K562 (cell line): Measurements from ENCODE around the gene KIF17. TPM values are rescaled to one million over a fixed set of nuclear protein-coding genes. Genes with fewer than 3 reads are reported as not detected.

Experiments used
- ATAC-seq: fragments of 200-7000 bp; cut with Tn5 transposase; 3 replicates; pipeline ENCODE4 v1.9.1; 2020; ENCODE audit warnings: moderate library complexity
- BruUV-seq: library from RNA; stranded (reverse); fragments of 400-500 nt; replicated peaks from 2 replicates; lab custom pipeline; 2021; lab: Mats Ljungman, UMichigan
- CTCF ChIA-PET: fragments of 300-600 bp; formaldehyde crosslinking; extraction: SDS; loops from one replicate; lab custom pipeline; 2021; ENCODE audit warnings: low intra/inter-chr PET ratio; lab: Yijun Ruan, JAX
- POLR2A ChIA-PET: fragments of 300-600, 350-650 bp; sonication (Branson Sonifier 250); formaldehyde crosslinking; extraction: SDS; loops from one replicate; lab custom pipeline; 2021; ENCODE audit warnings: antibody characterized with exemption, inconsistent platforms; lab: Yijun Ruan, JAX
- DNase-seq, 4 experiments: peaks; one replicate each; pipeline versions ENCODE4 v3.0.0 to v3.0.0-alpha.2; 2011 to 2018; ENCODE audit warnings: low spot score in 3 of 4, mixed read lengths in 3 of 4; ENCODE audit errors: extremely low read depth in 1 of 4
- FAIRE-seq: peaks from 2 replicates; lab custom pipeline; 2011; peaks lifted over from hg19 to GRCh38; lab: Jason Lieb, UNC
- H2AFZ ChIP-seq: 2 replicates; pipeline ENCODE4 v1.6.0; 2011; ENCODE audit warnings: low read depth, low read length, control low read depth, inconsistent platforms
- H3K27ac ChIP-seq: fragments of 200-600 bp; 3 replicates; pipeline ENCODE4 v1.8.0; 2011; ENCODE audit warnings: low read depth, mild to moderate bottlenecking, control low read depth, inconsistent platforms, low read length, moderate library complexity, mixed read lengths; ENCODE audit errors: extremely low read depth
- H3K27me3 ChIP-seq, 2 experiments: fragments of 300-600 bp in 1 of 2; 2 replicates in 1 of 2; 3 replicates in 1 of 2; pipeline versions ENCODE4 v1.6.0 to v1.8.0; 2011; ENCODE audit warnings: inconsistent platforms in 2 of 2, low read length in 2 of 2, mild to moderate bottlenecking in 1 of 2, mixed read lengths in 1 of 2, moderate library complexity in 1 of 2; ENCODE audit not compliant: control insufficient read depth in 2 of 2, insufficient read depth in 2 of 2
- H3K36me3 ChIP-seq: fragments of 300-600 bp; 3 replicates; pipeline ENCODE4 v1.8.0; 2011; ENCODE audit warnings: mild to moderate bottlenecking, low read length, inconsistent platforms; ENCODE audit not compliant: control insufficient read depth, insufficient read depth
- H3K4me1 ChIP-seq, 2 experiments: fragments of 200-600 bp in 1 of 2; replicated peaks in 1 of 2; 2 replicates in 1 of 2; 3 replicates in 1 of 2; pipeline versions ENCODE4 v1.5.1 to v1.8.0; 2011; ENCODE audit warnings: inconsistent platforms in 2 of 2, low read length in 2 of 2, mild to moderate bottlenecking in 1 of 2, mixed read lengths in 1 of 2, moderate library complexity in 1 of 2; ENCODE audit not compliant: control insufficient read depth in 2 of 2, insufficient read depth in 2 of 2
- H3K4me2 ChIP-seq: 2 replicates; pipeline ENCODE4 v1.6.1; 2011; ENCODE audit warnings: low read length, control low read depth, inconsistent platforms, mixed read lengths; ENCODE audit not compliant: insufficient read depth
- H3K4me3 ChIP-seq: fragments of 200-600 bp; sonication (generic), shearing (Covaris generic); 2 replicates; pipeline ENCODE4 v1.5.1; 2016; ENCODE audit warnings: control low read depth, inconsistent platforms
- H3K79me2 ChIP-seq: fragments of 200-600 bp; 3 replicates; pipeline ENCODE4 v1.8.0; 2011; ENCODE audit warnings: low read length, inconsistent platforms; ENCODE audit not compliant: control insufficient read depth, insufficient read depth
- H3K9ac ChIP-seq, 2 experiments: 2 replicates each; pipeline versions ENCODE4 v1.6.0 to v1.6.1; 2011; ENCODE audit warnings: low read depth in 2 of 2, low read length in 2 of 2, control low read depth in 1 of 2, inconsistent platforms in 1 of 2, mild to moderate bottlenecking in 1 of 2, mixed read lengths in 1 of 2; ENCODE audit not compliant: insufficient read depth in 1 of 2
- H3K9me1 ChIP-seq: one replicate; pipeline ENCODE4 v1.6.0; 2011; ENCODE audit warnings: inconsistent platforms, mild to moderate bottlenecking, low read length, moderate library complexity; ENCODE audit not compliant: control insufficient read depth, insufficient read depth
- H3K9me3 ChIP-seq: replicated peaks from 2 replicates; pipeline ENCODE4 v1.5.1; 2011; ENCODE audit warnings: low read depth, low read length, inconsistent platforms; ENCODE audit not compliant: control insufficient read depth, insufficient read depth
- H4K20me1 ChIP-seq: replicated peaks from 2 replicates; pipeline ENCODE4 v1.6.1; 2011; ENCODE audit warnings: low read length, inconsistent platforms, mixed read lengths; ENCODE audit not compliant: control insufficient read depth, insufficient read depth
- CBX8 ChIP-seq: fragments of 200-600 bp; sonication (generic); IDR thresholded peaks from 2 replicates; pipeline ENCODE4 v1.6.1; 2012; ENCODE audit warnings: borderline replicate concordance, mixed run types, low read depth, mild to moderate bottlenecking, moderate library complexity, mixed read lengths, low read length, control low read depth, inconsistent platforms; ENCODE audit not compliant: poor library complexity, severe bottlenecking; ENCODE audit errors: extremely low read depth
- FOXA3 ChIP-seq, 2 experiments: fragments of 450-650 bp in 1 of 2; sonication (generic) in 1 of 2; formaldehyde crosslinking; IDR thresholded peaks in 1 of 2; conservative IDR thresholded peaks in 1 of 2; 2 replicates each; pipeline versions ENCODE4 v1.4.0 to v1.8.0; 2020 to 2022; ENCODE audit warnings: mild to moderate bottlenecking in 2 of 2, missing genetic modification reagents in 1 of 2
- FOXK2 ChIP-seq, 2 experiments: fragments of 450-650 bp; IDR thresholded peaks in 1 of 2; conservative IDR thresholded peaks in 1 of 2; 2 replicates each; pipeline ENCODE4 v1.6.1; 2016; ENCODE audit warnings: low read depth in 2 of 2, mild to moderate bottlenecking in 1 of 2
- MTA2 ChIP-seq: fragments of 450-650 bp; IDR thresholded peaks from 2 replicates; pipeline ENCODE4 v1.6.1; 2016; ENCODE audit warnings: low read depth
- MYC ChIP-seq, 2 experiments: fragments of 250-450 bp in 1 of 2; sonication (Bioruptor Pico) in 1 of 2; IDR thresholded peaks; 2 replicates each; pipeline versions ENCODE4 v1.5.1 to v1.6.1; 2012 to 2021; ENCODE audit warnings: low read depth in 2 of 2, borderline replicate concordance in 1 of 2, improper control_type of control experiment in 1 of 2, low read length in 1 of 2, mild to moderate bottlenecking in 1 of 2, moderate library complexity in 1 of 2
- PHB2 ChIP-seq: fragments of 450-650 bp; IDR thresholded peaks from 2 replicates; pipeline ENCODE4 v1.6.1; 2017; ENCODE audit warnings: low read depth
- SMAD3 ChIP-seq: fragments of 450-650 bp; formaldehyde crosslinking; conservative IDR thresholded peaks from 2 replicates; pipeline ENCODE4 v1.4.0; 2020; ENCODE audit warnings: mild to moderate bottlenecking
- TAL1 ChIP-seq: fragments of 450-650 bp; IDR thresholded peaks from 2 replicates; pipeline ENCODE4 v1.6.1; 2016; ENCODE audit warnings: mild to moderate bottlenecking
- ZNF696 ChIP-seq: fragments of 250-450 bp; sonication (Bioruptor Pico); conservative IDR thresholded peaks from 2 replicates; pipeline ENCODE4 v1.4.0; 2020; ENCODE audit warnings: mild to moderate bottlenecking, moderate library complexity
- WGBS: fragments of 100-300 bp; shearing (Covaris generic); methylation state at CpG from one replicate; pipeline ENCODE4 v1.1.6; 2016; ENCODE audit warnings: low coverage, mixed read lengths; ENCODE audit not compliant: insufficient coverage; ENCODE audit errors: missing lambda C conversion rate; 5-methylcytosine and 5-hydroxymethylcytosine counted together
- in situ Hi-C: fragments of 300-500 bp; cut with MboI; formaldehyde crosslinking; loops from 4 replicates; pipeline ENCODE4 v1.15.0; 2018; ENCODE audit warnings: inconsistent platforms, mixed read lengths
- intact Hi-C: fragments of 100-400 bp; cut with micrococcal nuclease; formaldehyde crosslinking; loops from 2 replicates; pipeline ENCODE4 v1.14.2; 2022
- polyA plus RNA-seq, 8 experiments: library from polyadenylated mRNA; depleted of rRNA in 4 of 8; stranded (reverse) in 5 of 8; unstranded in 3 of 8; fragments of >200 nt; fragmentation: Nextera tagmentation in 2 of 8; fragmentation: Illumina TruSeq in 1 of 8; extraction: Ambion mirVana in 2 of 8; extraction: Trizol in 1 of 8; gene quantifications; 2 replicates each; pipeline versions ENCODE4 v1.2.1 to v1.2.3, GENCODE V29; 2011 to 2014; ENCODE audit warnings: inconsistent platforms in 1 of 8, missing spikeins in 1 of 8
- total RNA-seq, 7 experiments: library from RNA; depleted of rRNA in 6 of 7; stranded (reverse); fragments of >200 nt in 6 of 7; fragmentation: Illumina TruSeq in 2 of 7; extraction: Trizol in 2 of 7; gene quantifications; 2 replicates each; pipeline versions ENCODE4 v1.2.1 to v1.2.3, GENCODE V29; 2011 to 2021; ENCODE audit warnings: low replicate concordance in 1 of 7
- TF ChIP-seq, protein P1 (sequence below): fragments of 250-450 bp; sonication (Bioruptor Pico); IDR thresholded peaks from 2 replicates; pipeline ENCODE4 v1.4.0; 2020

The KIF17 gene
- total and polyA plus RNA-seq, 9 of the 15 experiments (the other 6 are each of a cell fraction or from before 2014, with no cell fraction given) = 0.04 to 0.47 (median 0.18) TPM; not detected in 5

GRCh38 chr1:20719871-20720620 lies 2.2 kb upstream of the KIF17 start (continued):
- TF ChIP-seq TAL1 = no peak

GRCh38 chr1:20719261-20719660 lies 1.5 kb upstream of the KIF17 start:
- POLR2A ChIA-PET = interaction anchor here (0.7 to 2.1 kb wide), 3 partner anchors 9 to 341 kb away, joined by 3 to 9 read pairs (median 3); no protein-coding TSS in a partner anchor
- Histone ChIP-seq H3K36me3 (no peaks in the 10 kb centered on the region), H3K4me1 (peaks cover 0 to 55% of the 10 kb centered on the region in 2 experiments; a peak in 2 of 5 replicates), H3K4me2 (no peak overlapping the region), H3K9me3 (no peaks in the 10 kb centered on the region)
- BruUV-seq = no TSS peak
- no peak for TF ChIP-seq PHB2
- TF ChIP-seq, protein P1, sequence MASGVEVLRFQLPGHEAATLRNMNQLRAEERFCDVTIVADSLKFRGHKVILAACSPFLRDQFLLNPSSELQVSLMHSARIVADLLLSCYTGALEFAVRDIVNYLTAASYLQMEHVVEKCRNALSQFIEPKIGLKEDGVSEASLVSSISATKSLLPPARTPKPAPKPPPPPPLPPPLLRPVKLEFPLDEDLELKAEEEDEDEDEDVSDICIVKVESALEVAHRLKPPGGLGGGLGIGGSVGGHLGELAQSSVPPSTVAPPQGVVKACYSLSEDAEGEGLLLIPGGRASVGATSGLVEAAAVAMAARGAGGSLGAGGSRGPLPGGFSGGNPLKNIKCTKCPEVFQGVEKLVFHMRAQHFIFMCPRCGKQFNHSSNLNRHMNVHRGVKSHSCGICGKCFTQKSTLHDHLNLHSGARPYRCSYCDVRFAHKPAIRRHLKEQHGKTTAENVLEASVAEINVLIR (CRISPR knock-in tag) = no peak
- TF ChIP-seq ZNF696 (CRISPR knock-in tag) = no peak
- no peak for TF ChIP-seq MTA2
- TF ChIP-seq CBX8 = peak; percentile 72
- no peak for TF ChIP-seq SMAD3 (CRISPR knock-in tag)
- no peak for TF ChIP-seq MYC (IDR thresholded peaks at IDR 0.05; ENCODE audit: low read depth, low read length)
- TF ChIP-seq MYC (CRISPR knock-in tag; IDR thresholded peaks at IDR 0.05; ENCODE audit: borderline replicate concordance, low read depth) = no peak
- no peak for TF ChIP-seq FOXK2 (conservative IDR thresholded peaks at IDR 0.05 in 1 of 2, IDR thresholded peaks at IDR 0.05 in 1 of 2; ENCODE audit: low read depth in 2 of 2)
- TF ChIP-seq FOXA3 (CRISPR knock-in tag; conservative IDR thresholded peaks at IDR 0.05 in 1 of 2, IDR thresholded peaks at IDR 0.05 in 1 of 2) = no peak
- TF ChIP-seq, all 486 proteins: peak for 1
- 28% methylated on average over 8 of the region's 8 CpGs for WGBS
- Histone ChIP-seq H3K79me2 (no peaks in the 10 kb centered on the region), H3K9ac (no peak overlapping the region), H3K9me1 (no peaks in the 10 kb centered on the region), H4K20me1 (peaks cover 17% of the 10 kb centered on the region; the same call in 1 of the 2 replicates), H3K27ac (no peak overlapping the region), H2AFZ (no peak overlapping the region), H3K27me3 (peaks cover 23 to 64% of the 10 kb centered on the region in 2 experiments; a peak in 4 of 5 replicates), H3K4me3 (no peak overlapping the region)
- CTCF ChIA-PET = no interaction called here
- ATAC-seq (no peak), DNase-seq (no peak), FAIRE-seq (no peak)
- in situ Hi-C loops = no loop called here
- intact Hi-C loops = no loop called here
